Astrocyte (in vitro differentiated cells and primary cell): Measurements from ENCODE around the gene ANO2.

Experiments used
- CTCF ChIP-seq: IDR thresholded peaks from 2 replicates; pipeline ENCODE4 v1.5.1; 2011; ENCODE audit warnings: low read depth, mild to moderate bottlenecking, inconsistent platforms, low read length, moderate library complexity; ENCODE audit not compliant: insufficient read depth
- EZH2 ChIP-seq: IDR thresholded peaks from 2 replicates; pipeline ENCODE4 v1.6.1; 2012; ENCODE audit warnings: mild to moderate bottlenecking, low read length, inconsistent platforms; ENCODE audit not compliant: insufficient read depth

- no peak for TF ChIP-seq EZH2
- TF ChIP-seq CTCF: no peak
These were observed 283.2 kb downstream of the ANO2 start for GRCh38 chr12:5661811-5662210.
